ENCODE measurements around the gene TRAPPC6A. TPM values are rescaled to one million over a fixed set of nuclear protein-coding genes. Genes with fewer than 3 reads are reported as not detected.

TRAPPC6A gene
- total and polyA plus RNA-seq, 2 of the 4 experiments (the other 2 are of a cell fraction), result 4.1 to 13.4 TPM

DNA sequence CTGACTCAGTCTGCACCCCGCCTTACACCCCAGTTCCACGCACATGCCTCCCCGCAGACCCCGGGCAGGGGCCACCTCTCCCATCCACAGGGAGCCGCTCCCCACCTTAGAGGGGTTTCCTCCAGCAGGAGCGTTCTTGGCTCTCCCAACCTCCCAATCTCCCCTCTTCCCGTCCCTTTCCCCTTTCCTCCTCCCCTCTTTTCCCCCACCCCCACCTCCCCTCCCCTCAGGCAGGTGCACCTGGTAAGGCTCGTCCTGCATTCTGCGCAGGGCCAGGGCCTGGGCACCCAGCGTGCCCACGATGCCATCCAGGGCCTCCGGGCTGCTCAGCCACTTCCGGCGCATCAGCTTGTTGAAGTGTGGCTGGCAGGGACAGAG lies 39.9 kb upstream of the TRAPPC6A start:
- Histone ChIP-seq H2BK120ac (ENCODE audit: low read depth, low read length) (no peak overlapping the region), H3K36me3 (ENCODE audit: control insufficient read depth, insufficient read depth, low read length) (no peaks in the 10 kb centered on the region), H2AFZ (replicated peaks; ENCODE audit: low read length, poor library complexity) (no peak overlapping the region), H4K20me1 (ENCODE audit: insufficient read depth, low read length) (no peaks in the 10 kb centered on the region; the same call in 1 of the 2 replicates), H2BK20ac (ENCODE audit: low read depth, low read length) (no peak overlapping the region), H3K4me3 (ENCODE audit: insufficient read depth, low read depth, low read length) (no peak overlapping the region), H3K4ac (ENCODE audit: low read depth, low read length) (no peak overlapping the region), H3K27me3 (ENCODE audit: control insufficient read depth, insufficient read depth, low read length) (peaks cover 69% of the 10 kb centered on the region), H3K56ac (ENCODE audit: extremely low read depth, insufficient read depth, low read length) (no peak overlapping the region), H3K9me1 (ENCODE audit: insufficient read depth, low read length) (no peaks in the 10 kb centered on the region), H2AK5ac (ENCODE audit: low read depth, low read length) (no peak overlapping the region), H3K4me1 (ENCODE audit: control insufficient read depth, insufficient read depth, low read length) (peaks cover 2% of the 10 kb centered on the region; the same call in 1 of the 2 replicates), H2BK15ac (ENCODE audit: low read depth, low read length) (no peak overlapping the region), H3K79me1 (ENCODE audit: low read depth in 1 of 2, low read length in 2 of 2) (no peaks in the 10 kb centered on the region), H4K5ac (ENCODE audit: low read depth, low read length) (no peak overlapping the region), H3K9ac (ENCODE audit: low read depth, low read length) (no peak overlapping the region), H4K91ac (ENCODE audit: insufficient read depth, low read depth, low read length) (no peak overlapping the region), H3K14ac (replicated peaks; ENCODE audit: low read depth, low read length) (no peak overlapping the region), H3K9me3 (ENCODE audit: control insufficient read depth, insufficient read depth, low read length) (no peaks in the 10 kb centered on the region), H4K8ac (ENCODE audit: low read depth in 2 of 2, low read length in 2 of 2) (no peak overlapping the region), H3K23ac (ENCODE audit: low read depth, low read length) (no peak overlapping the region), H3K27ac (ENCODE audit: insufficient read depth, low read length) (no peak overlapping the region), H3K18ac (ENCODE audit: low read depth, low read length) (no peak overlapping the region), H2BK5ac (ENCODE audit: low read depth, low read length, poor library complexity, severe bottlenecking) (no peak overlapping the region), H3K4me2 (ENCODE audit: low read depth, low read length) (no peak overlapping the region), H2AK9ac (replicated peaks; ENCODE audit: low read depth, low read length, poor library complexity) (no peak overlapping the region)
- dilution Hi-C loops (cut with HindIII; ENCODE audit: low sequenced_read_pairs, unreplicated experiment) (no loop called here), intact Hi-C loops (cut with micrococcal nuclease) (no loop called here), in situ Hi-C loops (cut with MboI; ENCODE audit: low sequenced_read_pairs) (no loop called here)
- ChIA-PET POLR2A (ENCODE audit: unreplicated experiment) (no interaction called here), CTCF (no interaction called here)
- no CpG with 5 or more reads among the region's 14 CpGs for WGBS, 2 experiments (ENCODE audit: extremely low coverage in 2 of 2, insufficient read length in 1 of 2)
- BruUV-seq (replicated peaks), result no TSS peak
- DNase-seq, result no peak
- TF ChIP-seq, protein P1, sequence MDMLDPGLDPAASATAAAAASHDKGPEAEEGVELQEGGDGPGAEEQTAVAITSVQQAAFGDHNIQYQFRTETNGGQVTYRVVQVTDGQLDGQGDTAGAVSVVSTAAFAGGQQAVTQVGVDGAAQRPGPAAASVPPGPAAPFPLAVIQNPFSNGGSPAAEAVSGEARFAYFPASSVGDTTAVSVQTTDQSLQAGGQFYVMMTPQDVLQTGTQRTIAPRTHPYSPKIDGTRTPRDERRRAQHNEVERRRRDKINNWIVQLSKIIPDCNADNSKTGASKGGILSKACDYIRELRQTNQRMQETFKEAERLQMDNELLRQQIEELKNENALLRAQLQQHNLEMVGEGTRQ (IDR thresholded peaks at IDR 0.05; ENCODE audit: low read depth, low read length), result no peak
- TF ChIP-seq RFX5 (IDR thresholded peaks at IDR 0.05; ENCODE audit: low read depth, low read length), result no peak
- no peak for TF ChIP-seq MAFK (IDR thresholded peaks at IDR 0.05; ENCODE audit: low read depth, low read length)
- TF ChIP-seq NFE2L2 (IDR thresholded peaks at IDR 0.05; ENCODE audit: low read depth, low read length), result no peak
- TF ChIP-seq FOS (IDR thresholded peaks at IDR 0.05; ENCODE audit: low read depth, low read length), result no peak
- no peak for TF ChIP-seq CHD1 (IDR thresholded peaks at IDR 0.05; ENCODE audit: low read depth, low read length)
- no peak for TF ChIP-seq RCOR1 (IDR thresholded peaks at IDR 0.05; ENCODE audit: insufficient replicate concordance, low read length)
- no peak for TF ChIP-seq CTCF (conservative IDR thresholded peaks at IDR 0.05; ENCODE audit: low read depth, low read length)
- no peak for ATAC-seq (ENCODE audit: low read depth)

All from IMR-90 (cell line).